PC-3 (cell line): ENCODE measurements around the gene ARRB2. TPM values are rescaled to one million over a fixed set of nuclear protein-coding genes. Genes with fewer than 3 reads are reported as not detected.

Source experiments
- ATAC-seq: fragments of 200-7000 bp; cut with Tn5 transposase; 2 replicates; pipeline ENCODE4 v1.9.1; 2020; ENCODE audit warnings: mild to moderate bottlenecking, moderate library complexity
- BruUV-seq: library from RNA; stranded (reverse); fragments of 400-500 nt; replicated peaks from 2 replicates; lab custom pipeline; 2021; lab: Mats Ljungman, UMichigan
- CTCF ChIA-PET: fragments of 300-600 bp; sonication (Branson Sonifier 250); formaldehyde crosslinking; loops from one replicate; lab custom pipeline; 2022; ENCODE audit warnings: antibody characterized with exemption; lab: Charles Lee
- POLR2A ChIA-PET: fragments of 300-600 bp; sonication (Branson Sonifier 250); formaldehyde crosslinking; loops from one replicate; lab custom pipeline; 2022; ENCODE audit warnings: antibody characterized with exemption; ENCODE audit not compliant: unreplicated experiment; lab: Charles Lee
- DNase-seq: peaks from one replicate; pipeline ENCODE4 v3.0.0-alpha.2; 2015
- H2AFZ ChIP-seq: fragments of 300-600 bp; sonication (generic); 2 replicates; pipeline ENCODE4 v1.6.0; 2016; ENCODE audit warnings: antibody characterized with exemption, low read length
- H3F3A ChIP-seq: fragments of 300-600 bp; sonication (generic); one replicate; pipeline ENCODE4 v1.6.0; 2017; ENCODE audit warnings: antibody characterized with exemption, low read length, control low read depth, mild to moderate bottlenecking; ENCODE audit not compliant: unreplicated experiment
- H3K27ac ChIP-seq: fragments of 300-600 bp; sonication (generic); 2 replicates; pipeline ENCODE4 v1.5.1; 2016; ENCODE audit warnings: mild to moderate bottlenecking, low read length
- H3K27me3 ChIP-seq: fragments of 300-600 bp; sonication (generic); 2 replicates; pipeline ENCODE4 v1.6.1; 2016; ENCODE audit warnings: low read length, mixed read lengths
- H3K36me3 ChIP-seq: fragments of 300-600 bp; sonication (generic); 2 replicates; pipeline ENCODE4 v1.6.1; 2016; ENCODE audit warnings: low read depth, mixed run types, low read length, mixed read lengths
- H3K4me1 ChIP-seq: fragments of 300-600 bp; sonication (generic); 2 replicates; pipeline ENCODE4 v1.5.1; 2016; ENCODE audit warnings: low read length; ENCODE audit not compliant: insufficient read depth
- H3K4me2 ChIP-seq: fragments of 300-600 bp; sonication (generic); 2 replicates; pipeline ENCODE4 v1.6.0; 2016; ENCODE audit warnings: low read length
- H3K4me3 ChIP-seq: fragments of 300-600 bp; sonication (generic); 2 replicates; pipeline ENCODE4 v1.5.1; 2016; ENCODE audit warnings: mild to moderate bottlenecking, low read length, mixed read lengths
- H3K79me2 ChIP-seq: fragments of 300-600 bp; sonication (generic); 2 replicates; pipeline ENCODE4 v1.6.1; 2017; ENCODE audit warnings: low read length, mixed read lengths
- H3K9ac ChIP-seq: fragments of 300-600 bp; sonication (generic); 2 replicates; pipeline ENCODE4 v1.6.0; 2016; ENCODE audit warnings: mild to moderate bottlenecking, low read length
- H3K9me2 ChIP-seq: fragments of 300-600 bp; sonication (generic); replicated peaks from 2 replicates; pipeline ENCODE4 v1.6.1; 2016; ENCODE audit warnings: mixed run types, low read length, mixed read lengths
- H3K9me3 ChIP-seq: fragments of 300-600 bp; sonication (generic); 2 replicates; pipeline ENCODE4 v1.6.1; 2016; ENCODE audit warnings: low read length, mixed read lengths
- H4K20me1 ChIP-seq: fragments of 300-600 bp; sonication (generic); 2 replicates; pipeline ENCODE4 v1.6.1; 2016; ENCODE audit warnings: low read length, mixed read lengths
- EZH2 ChIP-seq: fragments of 300-600 bp; sonication (generic); IDR thresholded peaks from one replicate; pipeline ENCODE4 v1.6.1; 2017; ENCODE audit warnings: antibody characterized with exemption, mild to moderate bottlenecking, low read length; ENCODE audit not compliant: unreplicated experiment
- EZH2phosphoT487 ChIP-seq: fragments of 300-600 bp; sonication (generic); IDR thresholded peaks from 2 replicates; pipeline ENCODE4 v1.6.1; 2018; ENCODE audit warnings: mild to moderate bottlenecking, antibody characterized with exemption, low read length, borderline replicate concordance
- intact Hi-C: fragments of 100-400 bp; cut with micrococcal nuclease; formaldehyde crosslinking; loops from 2 replicates; pipeline ENCODE4 v1.9.0; 2023
- total RNA-seq: library from RNA; depleted of rRNA; stranded (reverse); fragments of >200 nt; gene quantifications from 2 replicates; pipeline ENCODE4 v1.2.3, GENCODE V29; 2014
- TF ChIP-seq, protein P1 (sequence below): fragments of 300-600 bp; sonication (generic); conservative IDR thresholded peaks from 2 replicates; pipeline ENCODE4 v1.5.1; 2017; ENCODE audit warnings: antibody characterized with exemption, low read depth, mild to moderate bottlenecking, low read length

Gene ARRB2
- total RNA-seq, 1 experiment from 2014 or later, result 28.1 TPM

- H3K27me3 ChIP-seq, result no peaks in the 10 kb centered on the region
- H3K9ac ChIP-seq, result no peak overlapping the region
- intact Hi-C loops, result no loop called here
- no TSS peak for BruUV-seq
- H3K4me2 ChIP-seq, result no peak overlapping the region
- TF ChIP-seq, protein P1, sequence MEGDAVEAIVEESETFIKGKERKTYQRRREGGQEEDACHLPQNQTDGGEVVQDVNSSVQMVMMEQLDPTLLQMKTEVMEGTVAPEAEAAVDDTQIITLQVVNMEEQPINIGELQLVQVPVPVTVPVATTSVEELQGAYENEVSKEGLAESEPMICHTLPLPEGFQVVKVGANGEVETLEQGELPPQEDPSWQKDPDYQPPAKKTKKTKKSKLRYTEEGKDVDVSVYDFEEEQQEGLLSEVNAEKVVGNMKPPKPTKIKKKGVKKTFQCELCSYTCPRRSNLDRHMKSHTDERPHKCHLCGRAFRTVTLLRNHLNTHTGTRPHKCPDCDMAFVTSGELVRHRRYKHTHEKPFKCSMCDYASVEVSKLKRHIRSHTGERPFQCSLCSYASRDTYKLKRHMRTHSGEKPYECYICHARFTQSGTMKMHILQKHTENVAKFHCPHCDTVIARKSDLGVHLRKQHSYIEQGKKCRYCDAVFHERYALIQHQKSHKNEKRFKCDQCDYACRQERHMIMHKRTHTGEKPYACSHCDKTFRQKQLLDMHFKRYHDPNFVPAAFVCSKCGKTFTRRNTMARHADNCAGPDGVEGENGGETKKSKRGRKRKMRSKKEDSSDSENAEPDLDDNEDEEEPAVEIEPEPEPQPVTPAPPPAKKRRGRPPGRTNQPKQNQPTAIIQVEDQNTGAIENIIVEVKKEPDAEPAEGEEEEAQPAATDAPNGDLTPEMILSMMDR, result no peak
- no peak for TF ChIP-seq EZH2phosphoT487
- H3K79me2 ChIP-seq, result no peaks in the 10 kb centered on the region
- peaks cover 28% of the 10 kb centered on the region for H3K36me3 ChIP-seq
- ATAC-seq, result no peak
- CTCF ChIA-PET, result no interaction called here
- no peak overlapping the region for H3K4me3 ChIP-seq
- H3K27ac ChIP-seq, result no peak overlapping the region
- H4K20me1 ChIP-seq, result no peaks in the 10 kb centered on the region
- H3K9me3 ChIP-seq, result no peaks in the 10 kb centered on the region
- no peaks in the 10 kb centered on the region for H3K9me2 ChIP-seq
- POLR2A ChIA-PET, result no interaction called here
- no peak for DNase-seq
- H2AFZ ChIP-seq, result no peak overlapping the region
- H3F3A ChIP-seq, result no peaks in the 10 kb centered on the region
- peaks cover 2% of the 10 kb centered on the region for H3K4me1 ChIP-seq
Measured at GRCh38 chr17:4673169-4673568, 37.3 kb upstream of the ARRB2 start.

DNA sequence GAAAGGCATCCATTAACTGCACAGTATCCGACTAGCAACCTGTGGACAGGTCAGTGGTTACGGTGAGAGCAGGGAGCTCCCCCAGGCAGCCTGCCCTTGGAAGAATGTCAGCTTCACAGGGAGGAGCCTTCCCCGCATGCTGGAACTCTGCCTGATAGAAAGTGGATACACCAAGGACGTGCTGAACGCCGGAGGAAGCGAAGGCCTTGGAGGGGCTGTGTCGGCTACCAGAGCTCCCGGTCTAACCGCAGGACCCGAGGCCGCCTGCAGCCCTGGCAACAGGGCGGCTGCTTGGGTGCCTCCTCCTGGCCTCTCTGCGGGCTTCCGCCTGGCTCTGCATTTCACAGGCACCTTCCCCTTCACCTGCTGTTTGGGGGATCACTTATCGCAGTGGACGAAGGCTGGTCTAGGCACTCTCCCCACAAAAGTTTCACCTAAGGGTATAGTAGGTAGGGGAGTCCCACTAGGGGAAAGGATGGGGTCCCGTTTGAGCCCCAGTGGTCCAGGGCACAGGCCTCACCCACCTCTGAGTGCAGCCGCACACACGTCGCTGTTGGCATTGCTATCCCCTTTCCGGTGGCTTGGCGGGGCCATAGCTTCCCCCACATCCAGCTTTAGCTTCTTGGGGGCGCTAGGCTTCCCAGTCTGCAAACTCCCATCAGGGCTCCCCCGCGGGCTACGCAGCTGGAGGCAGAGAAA lies 36.3 kb upstream of the ARRB2 start:
- Histone ChIP-seq H3K9me2 (no peaks in the 10 kb centered on the region), H3K4me3 (no peak overlapping the region), H3K9ac (no peak overlapping the region), H3K4me1 (peaks cover 11% of the 10 kb centered on the region), H3K79me2 (no peaks in the 10 kb centered on the region), H3F3A (no peaks in the 10 kb centered on the region), H2AFZ (no peak overlapping the region), H3K36me3 (peaks cover 28% of the 10 kb centered on the region), H3K9me3 (no peaks in the 10 kb centered on the region), H4K20me1 (no peaks in the 10 kb centered on the region), H3K4me2 (no peak overlapping the region), H3K27ac (no peak overlapping the region), H3K27me3 (no peaks in the 10 kb centered on the region)
- ChIA-PET CTCF (no interaction called here), POLR2A (no interaction called here)
- no peak for ATAC-seq
- TF ChIP-seq, protein P1, result no peak
- TF ChIP-seq EZH2 (no peak), EZH2phosphoT487 (no peak)
- no peak for DNase-seq
- no TSS peak for BruUV-seq
- intact Hi-C loops, result no loop called here

DNA sequence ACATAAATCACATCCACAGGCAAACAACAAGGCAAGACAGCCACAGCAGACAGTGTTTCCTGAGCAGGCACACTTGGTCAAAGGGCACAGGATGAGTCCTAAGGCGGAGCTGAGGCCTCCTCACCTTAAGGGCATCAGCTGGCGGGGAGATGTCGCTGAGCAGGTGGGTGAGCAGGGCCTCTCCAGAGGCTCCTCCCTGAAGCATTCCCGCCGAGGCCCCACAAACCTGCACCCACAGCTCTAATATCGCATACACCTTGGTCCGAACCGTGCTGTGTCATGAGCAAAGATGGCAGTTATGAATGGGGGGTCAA lies 35.8 kb upstream of the ARRB2 start:
- Histone ChIP-seq H3K9me3 (no peaks in the 10 kb centered on the region), H3K27me3 (no peaks in the 10 kb centered on the region), H3K4me1 (peaks cover 16% of the 10 kb centered on the region), H3K79me2 (no peaks in the 10 kb centered on the region), H3K9ac (no peak overlapping the region), H3K27ac (no peak overlapping the region), H2AFZ (no peak overlapping the region), H3F3A (no peaks in the 10 kb centered on the region), H3K36me3 (peaks cover 28% of the 10 kb centered on the region), H3K4me2 (no peak overlapping the region), H3K4me3 (no peak overlapping the region), H4K20me1 (no peaks in the 10 kb centered on the region), H3K9me2 (no peaks in the 10 kb centered on the region)
- ATAC-seq (no peak), DNase-seq (no peak)
- intact Hi-C loops, result no loop called here
- ChIA-PET CTCF (no interaction called here), POLR2A (no interaction called here)
- TF ChIP-seq EZH2phosphoT487, result no peak
- TF ChIP-seq, protein P1, result no peak
- no peak for TF ChIP-seq EZH2
- no TSS peak for BruUV-seq
